NCI-H146 (cell line): ENCODE data around the gene ADGRG7.

Source experiments
- DNase-seq: peaks from one replicate; lab custom pipeline; 2025; lab: John Stamatoyannopoulos, UW

The ADGRG7 gene

GRCh38 chr3:100600181-100601042, 9.0 kb upstream of the ADGRG7 start:
- DNase-seq: no peak

GRCh38 chr3:100602506-100603444, 6.6 kb upstream of the ADGRG7 start:
- peak; percentile 37 for DNase-seq

GRCh38 chr3:100603469-100603868, 5.9 kb upstream of the ADGRG7 start:
- DNase-seq: no peak

- no peak for DNase-seq
These were observed 4.0 kb upstream of the ADGRG7 start for GRCh38 chr3:100605358-100605757.

- no peak for DNase-seq
These were observed 2.4 kb upstream of the ADGRG7 start for GRCh38 chr3:100606894-100607512.

- no peak for DNase-seq
These were observed 562 bp downstream of the ADGRG7 start for GRCh38 chr3:100609963-100610362.

GRCh38 chr3:100611221-100611620, 1.8 kb downstream of the ADGRG7 start:
- DNase-seq: no peak

GRCh38 chr3:100613721-100614390, 4.5 kb downstream of the ADGRG7 start:
- no peak for DNase-seq

GRCh38 chr3:100614941-100615340, 5.5 kb downstream of the ADGRG7 start:
- DNase-seq: no peak

- DNase-seq: no peak
These were observed 6.3 kb downstream of the ADGRG7 start for GRCh38 chr3:100615684-100616083.

- no peak for DNase-seq
These were observed 11.8 kb downstream of the ADGRG7 start for GRCh38 chr3:100621251-100621650.

- no peak for DNase-seq
These were observed 18.1 kb downstream of the ADGRG7 start for GRCh38 chr3:100627491-100627890.

- DNase-seq: no peak
These were observed 20.2 kb downstream of the ADGRG7 start for GRCh38 chr3:100629421-100630127.

- no peak for DNase-seq
These were observed 21.3 kb downstream of the ADGRG7 start for GRCh38 chr3:100630664-100631063.

GRCh38 chr3:100631236-100631635, 21.8 kb downstream of the ADGRG7 start:
- no peak for DNase-seq

- DNase-seq: no peak
These were observed 25.3 kb downstream of the ADGRG7 start for GRCh38 chr3:100634493-100635272.

GRCh38 chr3:100635273-100635701, 25.9 kb downstream of the ADGRG7 start:
- DNase-seq: no peak

- no peak for DNase-seq
These were observed 27.8 kb downstream of the ADGRG7 start for GRCh38 chr3:100637197-100637631.

- no peak for DNase-seq
These were observed 31.2 kb downstream of the ADGRG7 start for GRCh38 chr3:100640633-100641032.

GRCh38 chr3:100641471-100642032, 32.2 kb downstream of the ADGRG7 start:
- DNase-seq: no peak
